Lung (tissue), 12 donors: ENCODE data around the gene UBR4. TPM values are rescaled to one million over a fixed set of nuclear protein-coding genes. Genes with fewer than 3 reads are reported as not detected.

Experiments
- ATAC-seq: fragments of 200-7000 bp; cut with Tn5 transposase; one replicate; pipeline ENCODE4 v1.9.1; 2020; ENCODE audit warnings: moderate number of reproducible peaks; ENCODE audit not compliant: insufficient read depth, low FRiP score
- DNase-seq, 3 donors: peaks; one replicate each; pipeline ENCODE4 v3.0.0-alpha.2; 2013 to 2017
- H3K27ac ChIP-seq, 2 donors: one replicate each; pipeline ENCODE4 v1.5.1; 2013; ENCODE audit warnings: mild to moderate bottlenecking in 2 of 2, moderate library complexity in 2 of 2, control low read depth in 1 of 2, inconsistent platforms in 1 of 2, low read depth in 1 of 2, low read length in 1 of 2
- H3K27me3 ChIP-seq, 3 donors: one replicate each; pipeline ENCODE4 v1.5.1; 2013; ENCODE audit warnings: low read length in 2 of 3; ENCODE audit not compliant: control insufficient read depth in 3 of 3, insufficient read depth in 3 of 3
- H3K36me3 ChIP-seq, 4 donors: one replicate each; pipeline ENCODE4 v1.5.1; 2013; ENCODE audit warnings: low read length in 4 of 4, mild to moderate bottlenecking in 1 of 4, moderate library complexity in 1 of 4; ENCODE audit not compliant: control insufficient read depth in 4 of 4, insufficient read depth in 4 of 4
- H3K4me1 ChIP-seq, 5 donors: one replicate each; pipeline ENCODE4 v1.5.1; 2013; ENCODE audit warnings: low read length in 5 of 5, mild to moderate bottlenecking in 2 of 5, moderate library complexity in 1 of 5; ENCODE audit not compliant: control insufficient read depth in 5 of 5, insufficient read depth in 5 of 5
- H3K4me3 ChIP-seq: one replicate; pipeline ENCODE4 v1.5.1; 2013; ENCODE audit warnings: mild to moderate bottlenecking, control low read depth, moderate library complexity
- H3K9ac ChIP-seq, 2 donors: one replicate each; pipeline ENCODE4 v1.5.1; 2013; ENCODE audit warnings: low read length in 2 of 2, control low read depth in 1 of 2; ENCODE audit not compliant: insufficient read depth in 1 of 2
- H3K9me3 ChIP-seq, 4 donors: one replicate each; pipeline ENCODE4 v1.5.1; 2013; ENCODE audit warnings: low read length in 3 of 4, mild to moderate bottlenecking in 1 of 4, moderate library complexity in 1 of 4; ENCODE audit not compliant: control insufficient read depth in 4 of 4, insufficient read depth in 3 of 4
- WGBS, 2 donors: extraction: QIAGEN DNeasy Blood & Tissue Kit; methylation state at CpG; one replicate each; pipeline ENCODE4 v1.1.7; 2013; 5-methylcytosine and 5-hydroxymethylcytosine counted together
- polyA plus RNA-seq, 2 donors: library from polyadenylated mRNA; stranded (reverse); fragments of 200-250 nt; gene quantifications; one replicate each; pipeline ENCODE4 v1.2.1, GENCODE V29; 2013
- total RNA-seq, 2 donors: library from RNA; depleted of rRNA in 1 of 2; stranded (reverse); fragments of >200 nt in 1 of 2; gene quantifications; one replicate each; pipeline ENCODE4 v1.2.1, GENCODE V29; 2014 to 2021
- TF ChIP-seq, protein P1 (sequence below): IDR thresholded peaks from 2 replicates; pipeline ENCODE4 v1.5.1; 2012; ENCODE audit warnings: mild to moderate bottlenecking; ENCODE audit errors: control extremely low read depth, extremely low read depth
- donor health status: control.
- donor health status: control.
- donor health status: Bipolar disorder and iron deficiency.
- donor health status: healthy.
- donor health status: DM: yes; HTN: yes; CAD: no.

UBR4 gene
- total and polyA plus RNA-seq, 4 donors, result 90.8 to 128 (median 113) TPM

DNA sequence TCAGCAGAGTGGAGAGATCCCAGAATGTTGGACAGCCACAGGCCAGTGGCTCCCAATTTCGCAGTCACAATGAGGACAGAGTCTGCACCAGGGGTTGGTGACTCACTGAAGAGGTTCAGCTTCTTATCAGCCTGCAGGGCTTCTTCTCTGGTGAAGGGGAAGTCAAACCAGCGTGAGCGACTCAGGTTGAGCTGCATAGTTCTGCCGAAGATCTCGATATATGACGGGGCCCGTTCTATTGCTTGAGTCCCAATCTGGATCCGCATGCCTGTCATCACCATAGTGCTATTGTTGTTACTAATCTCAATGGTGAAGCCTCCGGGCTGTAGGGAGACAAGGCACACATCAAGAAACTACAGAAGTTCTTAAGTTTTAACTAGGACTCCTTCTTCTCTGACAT is 58.5 kb downstream of the UBR4 start:
- TF ChIP-seq, protein P1, sequence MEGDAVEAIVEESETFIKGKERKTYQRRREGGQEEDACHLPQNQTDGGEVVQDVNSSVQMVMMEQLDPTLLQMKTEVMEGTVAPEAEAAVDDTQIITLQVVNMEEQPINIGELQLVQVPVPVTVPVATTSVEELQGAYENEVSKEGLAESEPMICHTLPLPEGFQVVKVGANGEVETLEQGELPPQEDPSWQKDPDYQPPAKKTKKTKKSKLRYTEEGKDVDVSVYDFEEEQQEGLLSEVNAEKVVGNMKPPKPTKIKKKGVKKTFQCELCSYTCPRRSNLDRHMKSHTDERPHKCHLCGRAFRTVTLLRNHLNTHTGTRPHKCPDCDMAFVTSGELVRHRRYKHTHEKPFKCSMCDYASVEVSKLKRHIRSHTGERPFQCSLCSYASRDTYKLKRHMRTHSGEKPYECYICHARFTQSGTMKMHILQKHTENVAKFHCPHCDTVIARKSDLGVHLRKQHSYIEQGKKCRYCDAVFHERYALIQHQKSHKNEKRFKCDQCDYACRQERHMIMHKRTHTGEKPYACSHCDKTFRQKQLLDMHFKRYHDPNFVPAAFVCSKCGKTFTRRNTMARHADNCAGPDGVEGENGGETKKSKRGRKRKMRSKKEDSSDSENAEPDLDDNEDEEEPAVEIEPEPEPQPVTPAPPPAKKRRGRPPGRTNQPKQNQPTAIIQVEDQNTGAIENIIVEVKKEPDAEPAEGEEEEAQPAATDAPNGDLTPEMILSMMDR, result no peak
- ATAC-seq (no peak), DNase-seq (no peak)
- H3K9me3 ChIP-seq, result no peaks in the 10 kb centered on the region
- H3K27me3 ChIP-seq, result no peaks in the 10 kb centered on the region
- no peak overlapping the region for H3K9ac ChIP-seq
- H3K36me3 ChIP-seq, result peaks cover 70 to 93% (median 77%) of the 10 kb centered on the region in 4 donors
- no peak overlapping the region for H3K27ac ChIP-seq
- WGBS, 2 donors, result 95 to 96% methylated on average over 9 of the region's 9 CpGs
- no peak overlapping the region for H3K4me3 ChIP-seq
- no peaks in the 10 kb centered on the region for H3K4me1 ChIP-seq

DNA sequence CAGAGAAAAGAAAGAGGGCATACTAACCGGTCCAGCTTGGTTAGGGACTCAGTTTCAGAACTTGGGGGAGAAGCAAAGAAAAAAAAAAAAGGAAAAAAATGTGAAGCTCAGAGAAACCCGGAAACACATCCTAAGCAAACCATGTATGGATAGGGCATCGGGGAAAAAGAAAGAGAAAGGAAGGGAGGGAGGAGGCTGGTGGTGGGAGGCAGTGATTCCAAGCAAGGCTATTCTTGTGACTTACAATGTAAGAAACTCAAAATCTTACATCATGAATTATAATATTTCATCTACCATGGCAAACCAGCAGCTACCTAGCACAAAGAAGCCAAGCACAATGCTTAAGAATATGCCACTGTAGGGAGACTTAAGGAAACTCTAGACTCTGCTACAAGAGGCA is 60.3 kb downstream of the UBR4 start:
- 88 to 93% methylated on average over 3 of the region's 3 CpGs for WGBS, 2 donors
- peaks cover 71 to 93% (median 79%) of the 10 kb centered on the region in 4 donors for H3K36me3 ChIP-seq
- no peak overlapping the region for H3K9ac ChIP-seq
- no peaks in the 10 kb centered on the region for H3K9me3 ChIP-seq
- ATAC-seq (no peak), DNase-seq (no peak)
- H3K27ac ChIP-seq, result no peak overlapping the region
- no peaks in the 10 kb centered on the region for H3K4me1 ChIP-seq
- TF ChIP-seq, protein P1, result no peak
- H3K27me3 ChIP-seq, result no peaks in the 10 kb centered on the region
- H3K4me3 ChIP-seq, result no peak overlapping the region

DNA sequence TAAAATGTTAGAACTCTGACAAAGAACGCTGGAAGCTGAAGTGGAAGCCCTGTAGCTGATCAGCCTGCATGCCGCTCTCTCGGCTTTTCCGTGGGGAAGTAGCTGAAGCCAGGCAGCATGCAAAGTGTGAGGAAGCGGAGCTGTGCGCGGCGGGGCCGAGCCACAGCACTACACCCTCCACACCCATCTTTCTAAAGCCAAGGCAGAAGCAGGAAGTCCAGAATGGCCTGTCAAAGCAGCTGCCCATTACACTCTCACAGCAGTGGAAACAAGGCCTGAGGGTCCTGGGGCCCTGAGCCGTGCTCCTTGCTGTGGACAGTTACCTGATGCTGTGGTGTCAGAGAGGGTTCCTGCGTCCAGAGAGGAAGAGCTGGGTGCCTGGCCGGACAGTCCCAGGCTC is 69.6 kb downstream of the UBR4 start:
- H3K9ac ChIP-seq, result no peak overlapping the region
- H3K27ac ChIP-seq, result no peak overlapping the region
- no peak overlapping the region for H3K4me3 ChIP-seq
- peaks cover 40 to 56% (median 50%) of the 10 kb centered on the region in 4 donors for H3K36me3 ChIP-seq
- TF ChIP-seq, protein P1, result no peak
- DNase-seq (no peak), ATAC-seq (peak; percentile 34)
- no peaks in the 10 kb centered on the region for H3K4me1 ChIP-seq
- H3K27me3 ChIP-seq, result no peaks in the 10 kb centered on the region
- H3K9me3 ChIP-seq, result no peaks in the 10 kb centered on the region
- WGBS, 2 donors, result 86 to 87% methylated on average over 12 of the region's 12 CpGs

DNA sequence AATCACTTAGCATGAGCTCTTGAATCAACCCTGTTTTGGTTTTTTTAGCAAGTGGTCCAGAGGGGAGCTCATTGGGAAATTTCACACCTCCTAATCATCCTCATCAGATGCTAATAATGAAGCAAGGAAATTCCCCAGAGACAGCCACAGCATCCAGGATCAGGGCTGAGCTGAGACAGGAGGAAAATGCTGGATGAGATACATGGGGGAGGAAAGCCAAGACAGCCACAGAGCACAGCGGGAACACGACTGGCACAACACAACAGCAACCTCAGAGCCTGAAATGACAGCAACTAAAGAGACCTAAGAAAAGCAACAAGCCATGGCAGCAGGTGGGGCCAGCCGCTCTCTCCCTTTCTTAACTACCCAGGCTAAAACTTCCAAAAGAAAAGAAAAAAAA is 70.4 kb downstream of the UBR4 start:
- ATAC-seq (no peak), DNase-seq (no peak)
- H3K4me1 ChIP-seq, result no peaks in the 10 kb centered on the region
- 77 to 81% methylated on average over 3 of the region's 3 CpGs for WGBS, 2 donors
- TF ChIP-seq, protein P1, result no peak
- H3K36me3 ChIP-seq, result peaks cover 40 to 51% (median 46%) of the 10 kb centered on the region in 4 donors
- no peaks in the 10 kb centered on the region for H3K27me3 ChIP-seq
- no peak overlapping the region for H3K4me3 ChIP-seq
- H3K9ac ChIP-seq, result no peak overlapping the region
- no peaks in the 10 kb centered on the region for H3K9me3 ChIP-seq
- H3K27ac ChIP-seq, result no peak overlapping the region
